ENCODE results near the gene LZTS2. TPM values are rescaled to one million over a fixed set of nuclear protein-coding genes. Genes with fewer than 3 reads are reported as not detected.

LZTS2 gene
- total RNA-seq, 1 experiment from 2014 or later = 69.1 TPM

- DNase-seq = no peak
- H2AFZ ChIP-seq (ENCODE audit: low read length) = no peak overlapping the region
- H4K8ac ChIP-seq (replicated peaks; ENCODE audit: insufficient read length, low read depth, low read length) = no peak overlapping the region
- no peak overlapping the region for H3K14ac ChIP-seq (ENCODE audit: insufficient read depth, low read length)
- TF ChIP-seq CTCF (conservative IDR thresholded peaks at IDR 0.05) = no peak
- H3K56ac ChIP-seq (ENCODE audit: insufficient read length, low read depth, low read length) = no peak overlapping the region
- H3K27me3 ChIP-seq (ENCODE audit: insufficient read depth, low read length) = no peaks in the 10 kb centered on the region
- H3K18ac ChIP-seq (ENCODE audit: insufficient read length, low read depth, low read length) = no peak overlapping the region
- H2BK12ac ChIP-seq (ENCODE audit: insufficient read length, low read depth, low read length) = no peak overlapping the region
- no peak overlapping the region for H2BK5ac ChIP-seq (ENCODE audit: insufficient read length, low read length)
- Mint-ChIP-seq H3K9me3 (no peaks in the 10 kb centered on the region), H3K27ac (peak overlapping the region; percentile 27 to 59 (median 34); a peak in 3 of 7 replicates), H3K27me3 (ENCODE audit: low read depth) (peaks cover under 1% of the 10 kb centered on the region), H3K4me3 (no peak overlapping the region; a peak in 1 of 5 replicates), H3K4me1 (peaks cover 12 to 24% of the 10 kb centered on the region in 2 experiments), H3K36me3 (ENCODE audit: insufficient read depth in 1 of 3, low read depth in 3 of 3) (peaks cover 13 to 35% (median 33%) of the 10 kb centered on the region in 3 experiments; a peak in 5 of 7 replicates)
- H3K9ac ChIP-seq (ENCODE audit: extremely low read depth, insufficient read length, low read length) = no peak overlapping the region
- H3K9me3 ChIP-seq (ENCODE audit: control insufficient read depth, low read depth, low read length) = no peaks in the 10 kb centered on the region
- H3K4me1 ChIP-seq (ENCODE audit: insufficient read depth, low read length) = no peaks in the 10 kb centered on the region
- no peak overlapping the region for H4K91ac ChIP-seq (ENCODE audit: insufficient read length, low read depth, low read length)
- no peaks in the 10 kb centered on the region for H3K79me2 ChIP-seq (ENCODE audit: insufficient read depth, low read length)
- H4K5ac ChIP-seq (ENCODE audit: insufficient read length, low read depth, low read length) = no peak overlapping the region
- no peak overlapping the region for H2BK15ac ChIP-seq (ENCODE audit: low read depth, low read length)
- no peak overlapping the region for H3K4ac ChIP-seq (ENCODE audit: low read depth, low read length)
- H2BK120ac ChIP-seq (ENCODE audit: low read depth, low read length, poor library complexity, severe bottlenecking) = no peak overlapping the region
- no peaks in the 10 kb centered on the region for H3K79me1 ChIP-seq (ENCODE audit: insufficient read depth, low read depth, low read length, poor library complexity, severe bottlenecking)
- no peak overlapping the region for H3K27ac ChIP-seq (ENCODE audit: insufficient read length, low read depth, low read length)
- H4K20me1 ChIP-seq (ENCODE audit: control insufficient read depth, insufficient read depth, insufficient read length) = no peaks in the 10 kb centered on the region
- no CpG with 5 or more reads among the region's 13 CpGs for WGBS (ENCODE audit: extremely low coverage, insufficient read length, low lambda C conversion rate)
- H3T11ph ChIP-seq (ENCODE audit: low read length) = no peak overlapping the region
- no peaks in the 10 kb centered on the region for H3K23me2 ChIP-seq (ENCODE audit: insufficient read length, low read depth, low read length, poor library complexity, severe bottlenecking)
- no peak overlapping the region for H2AK5ac ChIP-seq (ENCODE audit: insufficient read length, low read length)
- H3K23ac ChIP-seq (ENCODE audit: insufficient read length, low read depth, low read length) = no peak overlapping the region
- H3K4me2 ChIP-seq (ENCODE audit: insufficient read depth, insufficient read length, low read length) = no peak overlapping the region
- H2BK20ac ChIP-seq (ENCODE audit: low read depth, low read length, poor library complexity, severe bottlenecking) = no peak overlapping the region
These were observed 8.6 kb downstream of the LZTS2 start for GRCh38 chr10:101007915-101008822.
